Measurements from ENCODE around the gene MYOZ3.

Gene MYOZ3

GRCh38 chr5:150627731-150628545 lies 33.1 kb upstream of the MYOZ3 start:
- DNase-seq (ENCODE audit: low read depth in 2 of 2): no peak

DNA sequence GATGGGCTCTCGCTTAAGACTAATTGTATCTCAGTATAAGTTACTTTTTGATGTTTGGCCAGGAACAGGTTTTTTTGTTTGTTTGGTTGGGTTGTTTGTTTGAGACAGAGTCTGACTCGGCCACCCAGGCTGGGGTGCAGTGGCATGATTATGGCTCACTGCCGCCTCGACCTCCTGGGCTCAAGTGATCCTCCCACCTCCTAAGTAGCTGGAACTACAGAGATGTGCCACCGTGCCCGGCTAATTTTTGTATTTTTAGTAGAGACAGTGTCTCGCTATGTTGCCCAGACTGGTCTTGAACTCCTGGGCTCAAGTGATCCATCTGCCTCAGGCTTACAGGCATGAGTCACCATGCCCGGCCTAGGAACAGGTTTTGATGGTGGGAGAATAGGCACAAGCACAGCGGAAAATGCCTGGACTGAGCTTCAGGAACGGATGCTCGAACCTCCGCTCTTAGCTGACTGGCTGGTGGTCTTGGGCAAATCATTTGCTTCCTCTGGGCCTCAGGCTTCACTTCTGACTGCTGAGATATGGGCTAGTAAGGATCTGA lies 32.0 kb upstream of the MYOZ3 start:
- DNase-seq (ENCODE audit: low read depth in 2 of 2): no peak

GRCh38 chr5:150630016-150630415 lies 31.0 kb upstream of the MYOZ3 start:
- no peak for DNase-seq (ENCODE audit: low read depth in 2 of 2)

DNA sequence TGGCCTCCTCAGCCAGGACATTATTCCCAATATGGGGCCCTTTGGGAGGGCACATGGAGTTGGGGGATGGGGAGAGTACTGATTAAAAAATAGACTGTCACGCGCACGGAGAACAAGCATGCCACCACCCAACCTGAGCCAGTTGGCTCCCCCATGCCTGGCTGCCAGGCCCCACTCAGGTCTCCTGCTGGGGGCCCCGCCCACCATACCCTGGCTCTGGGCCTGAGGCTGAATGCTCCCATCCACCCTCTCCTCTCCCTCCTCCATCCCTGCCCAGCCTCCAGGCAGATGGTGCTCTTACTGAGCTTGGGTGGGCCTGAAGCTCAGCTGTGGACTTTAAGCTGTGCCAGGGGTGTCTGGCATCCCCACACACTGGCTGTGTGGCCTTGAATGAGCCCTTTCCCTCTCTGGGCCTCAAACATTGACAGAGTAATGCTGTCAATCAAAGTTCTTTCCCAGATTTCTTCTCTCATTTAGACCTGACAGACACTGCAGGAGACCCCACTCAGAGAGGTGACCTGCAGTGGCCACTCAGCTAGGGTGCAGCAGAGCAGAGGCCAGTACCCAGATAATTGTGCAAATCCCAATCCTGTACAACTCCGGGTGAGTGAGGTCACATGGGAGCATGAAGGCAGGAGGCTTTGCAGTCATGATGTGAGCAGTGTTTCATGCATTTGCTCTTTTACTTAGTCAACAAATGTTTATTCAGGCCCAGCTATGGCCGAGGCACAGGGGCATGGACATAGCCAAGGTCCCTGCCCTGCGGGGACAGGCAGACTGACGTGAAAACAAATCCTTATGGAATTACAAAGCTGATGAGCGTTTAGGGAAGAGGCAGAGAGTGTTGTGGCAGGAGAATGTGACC lies 30.4 kb upstream of the MYOZ3 start:
- no peak for DNase-seq (ENCODE audit: low read depth in 2 of 2)

DNA sequence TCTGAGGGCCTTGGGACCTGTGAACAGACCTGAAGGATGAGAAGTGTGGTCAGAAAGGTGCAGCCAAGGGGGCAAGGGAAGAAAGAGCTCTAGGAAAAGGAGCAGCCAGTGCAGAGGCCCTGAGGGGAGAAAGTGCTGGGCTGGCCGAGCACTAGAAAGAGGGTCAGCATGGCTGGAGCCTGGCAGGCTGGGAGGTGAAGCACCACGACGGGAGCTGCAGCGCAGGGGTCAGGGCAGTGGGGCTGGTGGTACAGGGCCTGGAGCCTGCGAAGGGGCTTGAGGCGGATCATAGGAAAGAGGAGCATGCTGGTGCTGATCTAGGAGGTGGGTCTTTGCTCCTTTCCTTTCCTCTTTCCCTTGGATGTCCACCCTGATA lies 29.7 kb upstream of the MYOZ3 start:
- no peak for DNase-seq (ENCODE audit: low read depth in 2 of 2)

DNA sequence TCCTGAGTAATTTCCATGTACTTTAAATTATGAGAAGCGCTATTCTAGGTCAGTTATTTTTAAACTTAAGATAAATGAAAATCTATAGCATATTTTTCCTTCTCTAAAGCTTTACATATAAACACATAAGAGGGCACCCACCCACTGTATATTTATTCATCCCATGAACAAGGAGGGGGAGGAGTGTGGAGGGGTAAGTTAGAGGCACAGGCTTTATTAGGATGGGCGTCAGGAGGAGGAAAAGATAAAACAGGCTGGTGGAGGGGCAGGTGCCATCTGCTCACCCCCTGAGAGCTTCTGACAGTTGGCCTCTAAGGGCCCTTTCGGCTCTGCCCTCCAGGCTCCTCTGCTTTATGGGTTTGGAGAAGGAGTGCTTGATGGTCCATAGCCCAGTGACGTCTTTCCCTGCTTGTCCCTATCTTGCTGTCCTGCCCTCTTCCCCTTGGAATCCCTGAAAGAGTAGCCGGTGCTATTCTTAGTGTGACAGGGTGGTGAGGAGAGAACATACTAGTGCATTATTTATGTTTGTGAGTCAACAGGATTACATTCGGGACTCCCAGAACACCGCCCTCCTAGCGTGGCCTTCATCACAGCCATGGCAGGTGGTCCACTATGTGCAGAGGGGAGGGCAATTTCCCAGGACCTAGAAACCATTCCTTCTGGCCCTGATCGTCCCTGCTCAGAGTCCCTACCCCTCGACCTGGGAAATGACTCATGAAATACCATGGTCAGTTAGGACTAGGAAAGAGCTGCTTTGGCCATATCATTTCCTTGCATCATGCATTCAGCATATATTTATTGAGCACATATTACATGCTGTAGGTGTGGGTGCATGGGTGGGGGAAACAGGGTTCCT lies 28.5 kb upstream of the MYOZ3 start:
- DNase-seq (ENCODE audit: low read depth in 2 of 2): no peak

DNA sequence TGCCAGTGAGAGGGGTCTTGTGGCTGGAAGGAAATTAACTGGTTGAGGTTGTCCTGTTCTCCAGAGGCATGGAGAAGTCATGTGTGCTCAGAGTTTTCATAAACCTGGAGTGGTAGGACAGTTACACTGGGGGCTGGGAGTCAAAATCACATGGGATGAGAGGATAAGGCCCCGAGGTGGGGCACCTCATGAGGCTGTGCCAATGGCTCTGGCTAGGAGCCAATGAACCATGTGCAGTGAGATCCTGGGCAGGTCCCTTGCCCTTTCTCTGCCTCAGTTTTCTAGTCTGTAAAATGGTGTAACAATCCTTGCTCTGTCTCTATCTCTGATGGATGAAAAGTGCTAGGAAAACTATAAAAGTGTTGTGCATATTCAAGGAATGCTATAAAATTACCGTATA lies 27.6 kb upstream of the MYOZ3 start:
- no peak for DNase-seq (ENCODE audit: low read depth in 2 of 2)

- DNase-seq (ENCODE audit: low read depth in 2 of 2): no peak
These were observed 24.4 kb upstream of the MYOZ3 start for GRCh38 chr5:150636391-150637244.

GRCh38 chr5:150637245-150638052 lies 23.6 kb upstream of the MYOZ3 start:
- no peak for DNase-seq (ENCODE audit: low read depth in 2 of 2)

DNA sequence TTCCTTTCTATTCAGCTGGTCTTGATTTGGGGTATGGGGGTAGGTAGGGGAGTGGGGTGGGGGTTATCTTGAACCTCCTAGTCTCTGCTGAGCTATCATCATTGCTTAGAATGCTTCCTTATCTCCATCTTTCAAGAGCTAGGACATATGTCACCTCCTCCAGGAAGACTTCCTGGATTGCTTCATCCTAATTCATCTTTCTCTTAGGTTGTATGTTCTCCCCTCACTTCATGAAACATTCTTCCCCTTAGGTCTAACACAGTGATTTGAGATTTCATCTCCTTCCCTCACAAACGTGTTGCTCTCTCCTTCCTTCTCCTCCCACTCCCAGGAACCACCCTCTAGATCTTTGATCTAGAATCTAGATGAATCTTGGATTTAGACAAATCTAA lies 23.0 kb upstream of the MYOZ3 start:
- DNase-seq (ENCODE audit: low read depth in 2 of 2): no peak

- DNase-seq (ENCODE audit: low read depth in 2 of 2): no peak
These were observed 22.3 kb upstream of the MYOZ3 start for GRCh38 chr5:150638488-150639376.

DNA sequence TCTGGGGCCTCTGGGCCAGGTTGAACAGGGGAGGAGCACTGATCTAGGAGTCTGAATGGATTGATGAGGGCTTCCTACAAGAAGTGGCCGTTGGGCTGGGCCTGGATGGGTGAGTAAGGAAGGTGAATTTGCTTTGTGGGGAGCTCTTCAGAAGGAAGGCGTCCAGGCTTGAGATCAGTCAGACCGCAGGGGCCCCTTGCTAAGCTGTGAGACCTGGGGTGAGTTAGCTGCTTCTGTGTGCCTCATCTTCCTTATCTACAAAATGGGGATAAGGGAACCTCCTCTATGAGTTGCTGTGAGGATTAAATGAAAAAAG lies 21.7 kb upstream of the MYOZ3 start:
- DNase-seq (ENCODE audit: low read depth in 2 of 2): no peak

- no peak for DNase-seq (ENCODE audit: low read depth in 2 of 2)
These were observed 21.3 kb upstream of the MYOZ3 start for GRCh38 chr5:150639751-150640150.

DNA sequence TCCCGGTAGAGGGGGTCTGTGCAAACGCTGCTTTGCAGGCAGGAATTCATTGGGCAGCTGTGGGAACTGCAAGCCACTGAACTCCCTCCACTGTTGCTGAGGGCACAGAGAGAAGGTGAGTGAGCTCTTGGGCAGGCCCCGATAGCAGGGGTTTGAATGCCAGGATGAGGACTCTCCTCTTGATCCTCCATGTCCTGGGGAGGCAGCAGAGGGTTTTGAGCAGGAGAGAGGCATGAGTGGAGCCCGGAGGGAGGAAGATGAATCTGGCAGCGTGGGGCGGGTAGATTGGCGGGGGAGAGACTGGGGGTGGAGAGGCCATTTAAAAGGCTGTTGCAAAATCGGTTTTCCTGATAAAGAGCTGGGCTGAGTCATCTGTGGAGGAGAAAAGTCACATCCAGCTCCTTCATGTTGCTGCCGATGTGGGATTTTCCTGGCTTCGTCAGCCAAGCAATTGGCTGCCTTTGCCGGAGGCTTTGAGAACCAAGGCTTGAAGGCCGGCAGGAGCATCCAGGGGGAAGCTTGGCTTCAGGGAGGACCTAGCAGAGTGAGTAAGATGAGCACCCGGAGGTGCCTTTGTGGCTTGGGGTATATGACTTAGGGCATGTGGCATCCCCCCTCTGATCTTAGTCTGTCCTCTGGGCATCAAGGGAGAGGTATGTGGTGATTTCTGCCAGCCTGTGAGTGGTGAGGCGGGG lies 20.6 kb upstream of the MYOZ3 start, which contains the start of gene SYNPO:
TSS of gene SYNPO (plus strand) at position 350 of the 695 bp plus-strand sequence. CDS start 7,616 bp downstream, outside the sequence.
- no peak for DNase-seq (ENCODE audit: low read depth in 2 of 2)

- no peak for DNase-seq (ENCODE audit: low read depth in 2 of 2)
These were observed 20.0 kb upstream of the MYOZ3 start for GRCh38 chr5:150641006-150641570.

- DNase-seq (ENCODE audit: low read depth in 2 of 2): no peak
These were observed 19.1 kb upstream of the MYOZ3 start for GRCh38 chr5:150641824-150642566.

DNA sequence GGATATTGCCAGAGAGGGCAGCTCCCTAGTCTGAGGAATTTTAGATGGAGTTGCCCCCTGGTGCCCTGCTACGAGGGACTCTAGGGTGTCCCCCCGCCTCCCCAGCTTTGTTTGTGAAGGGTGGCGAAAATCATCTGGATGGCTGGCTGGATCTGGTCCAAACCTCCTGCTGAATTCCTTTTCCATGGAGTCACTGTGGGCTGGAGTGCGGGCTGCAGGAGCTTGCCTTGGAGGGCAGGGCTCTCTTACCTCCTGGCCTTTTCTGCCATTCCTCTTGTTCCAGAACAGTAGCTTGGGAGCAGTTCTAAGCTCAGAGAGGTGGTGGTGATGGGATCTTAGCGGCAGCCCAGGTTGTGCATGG lies 18.5 kb upstream of the MYOZ3 start:
- DNase-seq (ENCODE audit: low read depth in 2 of 2): no peak

All from activated CD8-positive, alpha-beta memory T cell treated with anti-CD3 and anti-CD28 coated beads for 4 hours (primary cell).